GM12873 (cell line): ENCODE results near the gene CDH23.

ENCODE experiments used
- CTCF ChIP-seq: IDR thresholded peaks from 2 replicates; pipeline ENCODE4 v1.5.1; 2012; ENCODE audit warnings: low read depth, mild to moderate bottlenecking, moderate library complexity, low read length, control low read depth; ENCODE audit not compliant: insufficient read depth; ENCODE audit errors: missing control alignments

CDH23 gene

GRCh38 chr10:71465551-71466252 lies 69.0 kb downstream of the CDH23 start:
- no peak for TF ChIP-seq CTCF

- TF ChIP-seq CTCF, result no peak
These were observed 69.6 kb downstream of the CDH23 start for GRCh38 chr10:71466330-71466729.

GRCh38 chr10:71467161-71467560 lies 70.4 kb downstream of the CDH23 start:
- no peak for TF ChIP-seq CTCF

GRCh38 chr10:71467569-71468362 lies 71.0 kb downstream of the CDH23 start:
- TF ChIP-seq CTCF, result no peak

GRCh38 chr10:71468363-71469094 lies 71.8 kb downstream of the CDH23 start:
- TF ChIP-seq CTCF, result no peak

GRCh38 chr10:71471006-71471405 lies 74.3 kb downstream of the CDH23 start:
- TF ChIP-seq CTCF, result no peak

GRCh38 chr10:71471957-71472365 lies 75.2 kb downstream of the CDH23 start:
- TF ChIP-seq CTCF, result no peak
